B cell (primary cell): Measurements from ENCODE around the gene XYLT1.

Experiments
- CTCF ChIP-seq: fragments of 200-600 bp; IDR thresholded peaks from one replicate; pipeline ENCODE4 v1.8.0; 2022; ENCODE audit warnings: antibody characterized with exemption, mild to moderate bottlenecking
- EZH2 ChIP-seq: IDR thresholded peaks from 2 replicates; pipeline ENCODE4 v1.6.1; 2012; ENCODE audit warnings: borderline replicate concordance, low read depth, mild to moderate bottlenecking, moderate library complexity, low read length; ENCODE audit not compliant: insufficient read depth, poor library complexity, severe bottlenecking

- TF ChIP-seq CTCF (no peak), EZH2 (no peak)
These were observed 327.0 kb downstream of the XYLT1 start for GRCh38 chr16:17143546-17144419.
